Adipocyte (in vitro differentiated cells): ENCODE results near the gene XYLT1.

Source experiments
- DNase-seq: peaks from one replicate; pipeline ENCODE4 v3.0.0-alpha.2; 2015; ENCODE audit warnings: low read depth
- H3K27me3 ChIP-seq: replicated peaks from 2 replicates; pipeline ENCODE4 v1.7.0; 2013; ENCODE audit warnings: mild to moderate bottlenecking, low read length, moderate library complexity; ENCODE audit not compliant: control insufficient read depth, insufficient read depth
- H3K36me3 ChIP-seq: 2 replicates; pipeline ENCODE4 v1.7.0; 2013; ENCODE audit warnings: low read length, mild to moderate bottlenecking, moderate library complexity; ENCODE audit not compliant: control insufficient read depth, insufficient read depth, severe bottlenecking
- H3K4me1 ChIP-seq: 2 replicates; pipeline ENCODE4 v1.7.0; 2013; ENCODE audit warnings: mild to moderate bottlenecking, low read length, moderate library complexity; ENCODE audit not compliant: control insufficient read depth, insufficient read depth
- H3K4me3 ChIP-seq: 2 replicates; pipeline ENCODE4 v1.7.0; 2013; ENCODE audit warnings: mild to moderate bottlenecking, low read length, moderate library complexity
- H3K9ac ChIP-seq: 2 replicates; pipeline ENCODE4 v1.7.0; 2013; ENCODE audit warnings: mild to moderate bottlenecking, low read length, moderate library complexity
- H3K9me3 ChIP-seq: 2 replicates; pipeline ENCODE4 v1.7.0; 2013; ENCODE audit warnings: mild to moderate bottlenecking, low read length, moderate library complexity; ENCODE audit not compliant: control insufficient read depth

XYLT1 gene

DNA sequence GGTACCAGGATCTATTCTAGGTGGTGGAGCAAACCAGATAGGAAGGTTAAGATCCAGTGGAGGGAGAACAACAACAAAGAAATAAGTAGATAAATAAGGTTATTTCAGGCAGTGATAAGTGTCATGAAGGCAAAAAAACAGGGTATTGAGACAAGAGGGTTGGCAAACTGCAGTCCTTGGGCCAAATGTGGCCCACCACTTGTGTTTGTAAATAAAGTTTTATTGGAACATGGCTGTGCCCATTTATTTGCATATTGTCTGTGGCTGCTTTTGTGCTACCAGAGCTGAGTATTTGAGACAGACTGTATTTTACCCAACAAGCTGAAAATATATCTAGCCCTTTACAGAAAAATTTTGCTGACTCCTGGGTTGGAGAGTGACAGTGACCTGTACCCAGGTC, 361.3 kb downstream of the XYLT1 start:
- Histone ChIP-seq H3K9ac (no peak overlapping the region), H3K9me3 (no peaks in the 10 kb centered on the region), H3K4me3 (no peak overlapping the region), H3K4me1 (no peaks in the 10 kb centered on the region), H3K27me3 (no peaks in the 10 kb centered on the region), H3K36me3 (peaks cover 42% of the 10 kb centered on the region)
- no peak for DNase-seq

DNA sequence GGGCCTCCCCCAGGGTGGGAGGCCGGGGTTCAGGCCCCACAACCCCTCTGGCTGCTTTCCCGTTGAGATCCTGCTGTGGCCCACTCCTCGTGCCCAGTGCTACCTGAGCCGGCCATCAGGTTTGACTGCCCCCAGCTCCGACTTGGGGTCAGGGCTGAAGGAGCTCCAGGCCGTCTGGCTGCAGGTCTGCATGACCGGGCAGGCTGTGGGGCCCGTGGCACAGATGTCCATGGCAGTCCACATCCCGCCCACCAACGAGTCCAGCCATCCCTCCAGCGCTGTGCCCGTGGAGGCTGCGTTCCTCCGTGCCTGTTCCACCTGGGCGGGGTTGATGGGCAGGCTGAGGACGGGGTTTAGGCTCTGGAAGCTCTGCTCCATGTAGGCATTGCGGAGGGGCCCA, 362.2 kb downstream of the XYLT1 start:
- no peak for DNase-seq
- H3K9ac ChIP-seq: no peak overlapping the region
- no peak overlapping the region for H3K4me3 ChIP-seq
- no peaks in the 10 kb centered on the region for H3K27me3 ChIP-seq
- peaks cover 34% of the 10 kb centered on the region for H3K36me3 ChIP-seq
- no peaks in the 10 kb centered on the region for H3K9me3 ChIP-seq
- no peaks in the 10 kb centered on the region for H3K4me1 ChIP-seq

DNA sequence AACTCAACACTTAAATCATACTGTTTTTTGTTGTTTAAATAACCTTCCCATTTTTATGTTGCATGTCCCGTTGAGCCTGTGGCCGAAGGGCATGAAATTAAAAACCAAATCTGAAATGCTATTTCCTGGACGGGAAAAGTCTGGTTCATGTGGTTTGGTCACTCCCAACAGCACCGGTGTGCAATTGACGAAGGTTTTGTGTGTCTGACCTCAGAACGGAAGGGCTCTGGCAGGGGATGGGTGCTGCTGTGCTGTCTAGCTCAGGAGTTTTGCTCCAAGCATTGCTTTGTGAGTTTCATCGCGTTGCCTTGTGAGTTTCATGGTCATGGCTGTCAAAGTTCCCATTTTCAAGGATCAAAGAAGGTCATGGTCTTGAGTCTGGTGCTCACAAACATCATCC, 363.3 kb downstream of the XYLT1 start:
- no peak for DNase-seq
- H3K4me1 ChIP-seq: no peaks in the 10 kb centered on the region
- H3K9ac ChIP-seq: no peak overlapping the region
- no peaks in the 10 kb centered on the region for H3K27me3 ChIP-seq
- peaks cover 30% of the 10 kb centered on the region for H3K36me3 ChIP-seq
- H3K9me3 ChIP-seq: no peaks in the 10 kb centered on the region
- H3K4me3 ChIP-seq: no peak overlapping the region

DNA sequence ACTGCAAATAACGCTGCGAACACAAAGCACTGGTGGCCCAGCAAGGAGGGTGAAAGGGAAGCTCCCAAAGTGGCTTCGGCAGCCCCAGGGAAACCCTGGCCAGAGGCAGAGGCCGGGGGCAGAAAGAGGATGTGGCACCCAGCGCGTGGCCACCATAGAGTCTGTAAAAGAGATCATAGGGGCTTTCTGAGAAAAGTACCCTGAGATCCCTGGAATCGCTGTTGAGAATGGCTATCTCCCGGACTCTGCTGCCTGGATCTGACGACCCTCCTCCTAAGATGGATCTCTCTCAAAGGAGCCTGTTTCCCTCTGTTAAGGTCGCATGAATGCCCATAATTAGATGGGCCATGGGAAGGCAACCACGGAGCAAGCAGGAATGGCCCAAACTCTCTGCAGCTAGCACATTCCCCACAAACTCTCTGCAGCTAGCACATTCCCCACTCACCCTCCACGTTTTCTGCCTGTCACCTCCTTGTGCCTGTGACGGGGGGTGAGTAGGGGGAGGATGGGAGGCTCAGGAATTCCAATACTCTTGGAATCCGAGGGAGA, 364.4 kb downstream of the XYLT1 start:
- DNase-seq: no peak
- H3K9ac ChIP-seq: no peak overlapping the region
- H3K36me3 ChIP-seq: peaks cover 30% of the 10 kb centered on the region
- H3K4me1 ChIP-seq: no peaks in the 10 kb centered on the region
- H3K27me3 ChIP-seq: no peaks in the 10 kb centered on the region
- H3K4me3 ChIP-seq: no peak overlapping the region
- no peaks in the 10 kb centered on the region for H3K9me3 ChIP-seq

DNA sequence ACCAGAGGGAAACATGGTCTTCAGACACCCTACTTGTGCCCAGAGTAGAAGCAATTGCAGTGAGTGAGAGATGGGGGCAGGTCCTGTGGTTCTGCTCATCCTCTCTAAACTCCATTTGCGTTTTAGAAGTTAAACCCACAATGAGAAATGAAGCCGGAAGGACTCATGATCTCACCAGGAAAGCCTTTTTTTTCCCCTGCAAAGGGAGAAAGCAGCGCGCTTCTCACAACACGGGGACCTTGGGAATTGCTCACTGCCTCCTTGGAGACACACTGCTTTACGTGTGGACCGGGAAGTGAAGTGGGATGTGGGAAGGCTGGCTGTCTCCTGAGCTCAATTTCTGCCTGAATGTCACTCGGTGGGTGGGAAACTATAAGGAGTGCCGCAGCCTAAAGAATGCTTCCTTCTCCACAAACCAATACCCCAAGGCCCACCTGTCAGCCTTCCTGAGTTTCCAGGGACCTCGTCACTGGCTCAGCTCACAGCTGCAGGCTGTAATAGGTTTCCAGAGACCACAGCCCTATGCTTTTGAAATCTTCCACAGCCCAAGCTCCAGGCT, 365.4 kb downstream of the XYLT1 start:
- DNase-seq: no peak
- peaks cover 26% of the 10 kb centered on the region for H3K36me3 ChIP-seq
- no peak overlapping the region for H3K4me3 ChIP-seq

DNA sequence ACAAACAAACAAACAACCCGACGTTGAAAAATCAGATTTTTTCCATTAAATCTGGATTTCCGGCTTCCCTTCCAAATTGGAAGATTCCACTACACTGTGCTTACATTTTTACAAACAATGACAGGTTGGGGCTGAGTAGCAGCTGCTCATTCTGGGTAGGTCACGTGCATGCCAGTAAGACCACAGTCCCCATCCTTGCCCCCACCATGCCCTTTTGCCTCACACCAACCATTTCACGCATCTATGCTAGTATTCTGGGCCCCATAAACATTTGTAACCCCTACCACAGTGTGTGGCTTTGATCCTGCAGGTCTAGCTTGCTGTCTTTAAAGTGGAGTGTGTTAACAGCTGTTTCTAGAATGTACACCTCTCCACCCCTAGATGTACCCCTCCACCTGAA, 366.1 kb downstream of the XYLT1 start:
- Histone ChIP-seq H3K4me3 (no peak overlapping the region), H3K9me3 (no peaks in the 10 kb centered on the region), H3K9ac (no peak overlapping the region), H3K27me3 (no peaks in the 10 kb centered on the region), H3K36me3 (peaks cover 19% of the 10 kb centered on the region), H3K4me1 (no peaks in the 10 kb centered on the region)
- no peak for DNase-seq

More for the DNA sequence above, 365.4 kb downstream of the XYLT1 start:
- Histone ChIP-seq H3K9me3 (no peaks in the 10 kb centered on the region), H3K9ac (no peak overlapping the region), H3K27me3 (no peaks in the 10 kb centered on the region), H3K4me1 (no peaks in the 10 kb centered on the region)

DNA sequence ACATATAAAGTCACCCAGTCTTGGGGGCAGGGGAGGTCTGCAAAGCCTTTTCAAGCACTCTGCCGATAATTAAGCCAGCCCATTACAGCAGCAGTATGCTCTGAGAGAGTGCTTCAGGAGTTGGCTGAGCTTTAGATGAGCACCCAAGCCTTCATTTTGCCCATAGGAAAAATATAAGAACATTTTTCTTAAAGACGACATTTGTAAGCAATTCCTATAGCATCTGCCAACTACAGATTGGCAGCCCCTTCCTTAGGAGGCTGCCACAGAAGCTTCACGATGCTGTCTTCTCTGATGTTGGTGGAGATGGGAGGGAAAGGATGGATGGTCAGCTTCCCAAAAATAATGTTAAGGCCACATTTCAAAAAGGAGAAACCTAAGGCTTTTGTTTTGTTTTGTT, 367.5 kb downstream of the XYLT1 start:
- peaks cover 9% of the 10 kb centered on the region for H3K36me3 ChIP-seq
- H3K4me1 ChIP-seq: no peaks in the 10 kb centered on the region
- no peak overlapping the region for H3K9ac ChIP-seq
- H3K4me3 ChIP-seq: no peak overlapping the region
- H3K9me3 ChIP-seq: no peaks in the 10 kb centered on the region
- DNase-seq: no peak
- H3K27me3 ChIP-seq: no peaks in the 10 kb centered on the region

DNA sequence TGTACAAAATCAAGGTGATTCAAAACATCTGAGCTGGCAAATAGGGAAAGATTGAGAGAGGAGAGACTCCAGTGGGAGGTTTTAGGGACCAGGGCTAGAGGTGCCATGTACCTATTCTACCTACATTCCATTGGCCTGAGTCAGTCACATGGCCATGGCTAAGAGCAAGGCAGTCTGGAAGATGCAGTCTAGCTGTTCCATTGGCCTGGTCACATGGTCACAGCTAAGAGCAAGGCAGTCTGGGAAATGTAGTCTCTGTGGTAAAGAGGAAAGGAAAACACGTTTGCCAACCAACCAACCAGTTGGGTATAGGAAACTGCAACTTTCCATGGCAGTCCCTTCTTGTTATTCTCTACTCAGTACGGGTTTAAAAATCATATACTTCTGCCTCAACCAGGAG, 369.1 kb downstream of the XYLT1 start:
- Histone ChIP-seq H3K27me3 (no peaks in the 10 kb centered on the region), H3K36me3 (no peaks in the 10 kb centered on the region), H3K4me1 (no peaks in the 10 kb centered on the region), H3K9ac (no peak overlapping the region), H3K4me3 (no peak overlapping the region), H3K9me3 (no peaks in the 10 kb centered on the region)
- no peak for DNase-seq

DNA sequence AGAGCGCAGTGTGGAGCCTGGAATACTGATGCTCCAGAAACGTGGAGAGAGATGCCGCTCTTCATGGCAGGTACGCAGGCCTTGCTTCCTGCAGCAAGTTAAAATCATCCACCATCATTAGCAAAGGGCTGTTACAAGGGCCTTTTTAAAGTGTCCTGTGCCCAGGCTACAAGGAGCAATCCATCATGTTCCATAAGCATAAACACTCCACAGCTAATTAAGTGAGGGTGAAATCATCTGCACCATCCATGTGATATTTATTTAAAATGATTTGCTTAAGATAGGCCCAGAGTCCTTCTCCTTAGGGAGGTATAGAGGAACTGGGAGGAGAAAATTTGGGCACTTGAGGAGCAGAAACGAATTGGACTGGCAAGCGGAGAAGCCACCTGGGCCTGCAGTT, 372.1 kb downstream of the XYLT1 start:
- no peaks in the 10 kb centered on the region for H3K4me1 ChIP-seq
- H3K36me3 ChIP-seq: no peaks in the 10 kb centered on the region
- H3K9me3 ChIP-seq: no peaks in the 10 kb centered on the region
- no peak for DNase-seq
- H3K27me3 ChIP-seq: no peaks in the 10 kb centered on the region
- no peak overlapping the region for H3K9ac ChIP-seq
- H3K4me3 ChIP-seq: no peak overlapping the region

DNA sequence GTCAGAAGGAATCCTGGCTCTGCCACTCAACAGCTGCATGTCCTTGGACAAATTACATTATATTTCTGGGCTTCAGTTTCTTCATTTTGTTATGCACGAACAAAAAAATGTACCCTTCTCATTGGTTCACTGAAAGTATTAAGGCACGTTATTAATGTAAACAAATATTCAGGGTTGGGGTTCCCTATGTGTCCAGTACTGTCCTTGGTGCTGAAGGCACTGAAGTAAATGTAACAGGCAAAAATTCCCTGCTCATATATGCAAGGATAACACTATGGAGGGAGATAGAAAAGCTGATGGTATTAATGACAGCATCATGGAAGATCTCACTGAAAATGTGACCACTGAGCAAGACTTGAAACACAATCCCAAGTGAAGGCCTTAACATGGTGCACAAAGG, 386.6 kb downstream of the XYLT1 start:
- H3K27me3 ChIP-seq: peaks cover under 1% of the 10 kb centered on the region
- no peak overlapping the region for H3K9ac ChIP-seq
- DNase-seq: no peak
- no peaks in the 10 kb centered on the region for H3K9me3 ChIP-seq
- no peaks in the 10 kb centered on the region for H3K4me1 ChIP-seq
- H3K4me3 ChIP-seq: no peak overlapping the region
- H3K36me3 ChIP-seq: no peaks in the 10 kb centered on the region

DNA sequence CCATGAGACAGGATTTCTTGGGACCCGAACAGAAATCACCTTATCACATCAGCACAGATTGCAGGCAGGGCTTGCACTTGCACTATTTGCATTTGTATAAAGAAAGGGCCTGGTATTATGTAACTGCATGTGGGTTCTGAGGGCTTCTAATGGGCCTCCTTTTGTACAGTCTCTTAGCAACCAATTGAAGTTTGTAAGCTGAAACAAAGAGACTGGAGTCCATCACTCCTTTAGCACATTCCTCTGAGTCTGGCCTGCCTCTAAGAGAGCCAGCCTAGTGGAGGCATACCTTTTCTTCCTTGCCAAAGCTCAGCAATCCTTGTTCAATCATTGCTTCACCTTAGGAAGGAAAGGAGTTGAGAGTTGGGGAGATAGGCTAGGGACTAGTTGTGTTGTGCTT, 387.1 kb downstream of the XYLT1 start:
- no peak overlapping the region for H3K4me3 ChIP-seq

More for the DNA sequence above, 387.1 kb downstream of the XYLT1 start:
- H3K4me1 ChIP-seq: no peaks in the 10 kb centered on the region
- H3K27me3 ChIP-seq: peaks cover 6% of the 10 kb centered on the region
- H3K9ac ChIP-seq: no peak overlapping the region
- DNase-seq: no peak
- no peaks in the 10 kb centered on the region for H3K36me3 ChIP-seq
- H3K9me3 ChIP-seq: no peaks in the 10 kb centered on the region
